ENCODE results near the gene CTIF. TPM values are rescaled to one million over a fixed set of nuclear protein-coding genes. Genes with fewer than 3 reads are reported as not detected.

Gene CTIF
- polyA plus RNA-seq, 1 of the 3 experiments (the other 2 are of a cell fraction) = 47.2 TPM

DNA sequence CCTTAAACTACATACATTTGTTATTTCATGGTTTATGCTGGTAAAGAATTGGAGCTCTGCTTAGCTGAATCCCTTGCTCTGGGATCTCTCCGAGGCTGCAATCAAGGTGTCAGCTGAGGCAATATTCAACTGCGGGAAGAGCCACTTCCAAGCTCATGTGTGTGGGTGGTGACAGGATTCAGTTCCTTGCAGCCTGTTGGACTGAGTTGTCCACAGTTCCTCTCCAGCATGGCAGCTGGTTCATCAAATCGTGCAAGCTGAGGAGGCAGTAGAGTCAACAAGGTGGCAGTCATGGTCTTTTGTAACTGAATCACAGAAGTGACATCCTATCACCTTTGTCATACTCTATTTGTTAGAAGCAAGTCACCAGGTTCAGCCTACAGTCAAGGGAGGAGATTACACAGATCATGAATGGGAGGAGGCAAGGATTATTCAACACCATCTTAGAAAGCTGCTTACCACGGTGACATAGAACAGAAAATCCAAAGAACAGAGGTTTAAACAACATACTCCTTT is 56.9 kb downstream of the CTIF start:
- H3K27me3 ChIP-seq (ENCODE audit: insufficient read depth) = no peaks in the 10 kb centered on the region
- peaks cover 11 to 41% of the 10 kb centered on the region in 2 experiments; a peak in 2 of 4 replicates for H3K4me1 ChIP-seq (ENCODE audit: control insufficient read depth in 1 of 2, insufficient read depth in 2 of 2, low read depth in 1 of 2, low read length in 1 of 2)
- TF ChIP-seq TAF1 (IDR thresholded peaks at IDR 0.05; ENCODE audit: borderline replicate concordance, low read depth, low read length) = no peak
- TF ChIP-seq NFIC (IDR thresholded peaks at IDR 0.05; ENCODE audit: borderline replicate concordance) = no peak
- TF ChIP-seq IRF3 (IDR thresholded peaks at IDR 0.05; ENCODE audit: low read depth, low read length) = no peak
- TF ChIP-seq TEAD4 (IDR thresholded peaks at IDR 0.05; ENCODE audit: borderline replicate concordance, insufficient read depth) = no peak
- TF ChIP-seq, protein P1, sequence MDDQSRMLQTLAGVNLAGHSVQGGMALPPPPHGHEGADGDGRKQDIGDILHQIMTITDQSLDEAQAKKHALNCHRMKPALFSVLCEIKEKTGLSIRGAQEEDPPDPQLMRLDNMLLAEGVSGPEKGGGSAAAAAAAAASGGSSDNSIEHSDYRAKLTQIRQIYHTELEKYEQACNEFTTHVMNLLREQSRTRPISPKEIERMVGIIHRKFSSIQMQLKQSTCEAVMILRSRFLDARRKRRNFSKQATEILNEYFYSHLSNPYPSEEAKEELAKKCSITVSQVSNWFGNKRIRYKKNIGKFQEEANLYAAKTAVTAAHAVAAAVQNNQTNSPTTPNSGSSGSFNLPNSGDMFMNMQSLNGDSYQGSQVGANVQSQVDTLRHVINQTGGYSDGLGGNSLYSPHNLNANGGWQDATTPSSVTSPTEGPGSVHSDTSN (IDR thresholded peaks at IDR 0.05) = no peak
- no peak for TF ChIP-seq FOSL2 (IDR thresholded peaks at IDR 0.05; ENCODE audit: borderline replicate concordance, low read depth)
- no peak for TF ChIP-seq MEF2A (IDR thresholded peaks at IDR 0.05; ENCODE audit: borderline replicate concordance, low read depth)
- no peak for TF ChIP-seq GABPA (IDR thresholded peaks at IDR 0.05; ENCODE audit: low read depth)
- TF ChIP-seq, protein P2, sequence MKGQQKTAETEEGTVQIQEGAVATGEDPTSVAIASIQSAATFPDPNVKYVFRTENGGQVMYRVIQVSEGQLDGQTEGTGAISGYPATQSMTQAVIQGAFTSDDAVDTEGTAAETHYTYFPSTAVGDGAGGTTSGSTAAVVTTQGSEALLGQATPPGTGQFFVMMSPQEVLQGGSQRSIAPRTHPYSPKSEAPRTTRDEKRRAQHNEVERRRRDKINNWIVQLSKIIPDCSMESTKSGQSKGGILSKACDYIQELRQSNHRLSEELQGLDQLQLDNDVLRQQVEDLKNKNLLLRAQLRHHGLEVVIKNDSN (IDR thresholded peaks at IDR 0.05; ENCODE audit: borderline replicate concordance, low read depth) = no peak
- TF ChIP-seq RFX5 (IDR thresholded peaks at IDR 0.05; ENCODE audit: low read length) = no peak
- TF ChIP-seq FOXM1 (IDR thresholded peaks at IDR 0.05; ENCODE audit: low read depth) = no peak
- TF ChIP-seq, protein P3, sequence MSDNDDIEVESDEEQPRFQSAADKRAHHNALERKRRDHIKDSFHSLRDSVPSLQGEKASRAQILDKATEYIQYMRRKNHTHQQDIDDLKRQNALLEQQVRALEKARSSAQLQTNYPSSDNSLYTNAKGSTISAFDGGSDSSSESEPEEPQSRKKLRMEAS (IDR thresholded peaks at IDR 0.05; ENCODE audit: low read depth) = no peak
- TF ChIP-seq, protein P4, sequence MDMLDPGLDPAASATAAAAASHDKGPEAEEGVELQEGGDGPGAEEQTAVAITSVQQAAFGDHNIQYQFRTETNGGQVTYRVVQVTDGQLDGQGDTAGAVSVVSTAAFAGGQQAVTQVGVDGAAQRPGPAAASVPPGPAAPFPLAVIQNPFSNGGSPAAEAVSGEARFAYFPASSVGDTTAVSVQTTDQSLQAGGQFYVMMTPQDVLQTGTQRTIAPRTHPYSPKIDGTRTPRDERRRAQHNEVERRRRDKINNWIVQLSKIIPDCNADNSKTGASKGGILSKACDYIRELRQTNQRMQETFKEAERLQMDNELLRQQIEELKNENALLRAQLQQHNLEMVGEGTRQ (IDR thresholded peaks at IDR 0.05; ENCODE audit: borderline replicate concordance, low read depth, low read length) = no peak
- TF ChIP-seq ZBTB33 (IDR thresholded peaks at IDR 0.05; ENCODE audit: borderline replicate concordance, low read depth) = no peak
- TF ChIP-seq POLR2AphosphoS5 (IDR thresholded peaks at IDR 0.05; ENCODE audit: low read depth, low read length) = no peak
- TF ChIP-seq MXI1 (IDR thresholded peaks at IDR 0.05; ENCODE audit: low read depth, low read length) = no peak
- no peak for TF ChIP-seq CTCF (IDR thresholded peaks at IDR 0.05)
- TF ChIP-seq YY1 (IDR thresholded peaks at IDR 0.05; ENCODE audit: low read depth) = no peak
- TF ChIP-seq SIN3A (IDR thresholded peaks at IDR 0.05; ENCODE audit: borderline replicate concordance, low read depth, low read length) = no peak
- DNase-seq = no peak
- H4K20me1 ChIP-seq (ENCODE audit: insufficient read depth) = peaks cover 66% of the 10 kb centered on the region
- CTCF ChIA-PET = interaction anchor here (1.3 to 2.0 kb wide), 5 partner anchors 9 to 120 kb away, joined by 3 to 8 read pairs (median 3); no protein-coding TSS in a partner anchor
- H3K4me2 ChIP-seq = no peak overlapping the region
- no peak overlapping the region for H2AFZ ChIP-seq (ENCODE audit: low read depth)
- H3K27ac ChIP-seq (ENCODE audit: low read depth in 2 of 2, low read length in 1 of 2) = no peak overlapping the region
- POLR2A ChIA-PET = interaction anchor here (0.6 to 1.1 kb wide), 2 partner anchors 16 to 31 kb away, joined by 3 read pairs; no protein-coding TSS in a partner anchor
- 93% methylated on average over 4 of the region's 4 CpGs for WGBS (ENCODE audit: low lambda C conversion rate)
- H3K4me3 ChIP-seq (ENCODE audit: low read depth in 2 of 2, low read length in 1 of 2) = no peak overlapping the region
- H3F3A ChIP-seq (replicated peaks; ENCODE audit: insufficient read depth) = no peaks in the 10 kb centered on the region
- peaks cover 93% of the 10 kb centered on the region for H3K79me2 ChIP-seq (ENCODE audit: insufficient read depth)
- H3K9ac ChIP-seq = no peak overlapping the region
- peaks cover 0 to 8% of the 10 kb centered on the region in 2 experiments for H3K36me3 ChIP-seq (replicated peaks in 1 of 2; ENCODE audit: control insufficient read depth in 1 of 2, insufficient read depth in 2 of 2, low read length in 1 of 2)
- no peaks in the 10 kb centered on the region for H3K9me3 ChIP-seq
- no peaks in the 10 kb centered on the region for H3K9me2 ChIP-seq

Data from SK-N-SH (cell line).